Activated T-helper 2 cell treated with anti-CD3 and anti-CD28 coated beads, Interferon-gamma antibody, Interleukin-2, Interleukin-4, amounts not matched to agents 10 μg/mL and 5 μg/mL and 100 μg/mL, durations not matched to agents 14 hours and 24 hours and 36 hours (primary cell): ENCODE results near the gene MARCHF10. TPM values are rescaled to one million over a fixed set of nuclear protein-coding genes. Genes with fewer than 3 reads are reported as not detected.

Source experiments
- DNase-seq: peaks from one replicate; pipeline ENCODE4 v3.0.0; 2021; ENCODE audit warnings: low spot score
- H3K27ac Mint-ChIP-seq: one replicate; pipeline ENCODE4 v1.8.0; 2021; ENCODE audit warnings: mixed read lengths
- H3K27me3 Mint-ChIP-seq: one replicate; pipeline ENCODE4 v1.8.0; 2021; ENCODE audit warnings: low read depth, mixed read lengths
- H3K36me3 Mint-ChIP-seq: one replicate; pipeline ENCODE4 v1.8.0; 2021; ENCODE audit warnings: low read depth, mixed read lengths
- H3K4me1 Mint-ChIP-seq: one replicate; pipeline ENCODE4 v1.8.0; 2021; ENCODE audit warnings: low read depth, mixed read lengths
- H3K4me3 Mint-ChIP-seq: one replicate; pipeline ENCODE4 v1.8.0; 2021; ENCODE audit warnings: low read depth, mild to moderate bottlenecking, moderate library complexity, mixed read lengths
- H3K9me3 Mint-ChIP-seq: one replicate; pipeline ENCODE4 v1.8.0; 2021; ENCODE audit warnings: mixed read lengths
- intact Hi-C: fragments of 100-400 bp; cut with micrococcal nuclease; formaldehyde crosslinking; loops from one replicate; pipeline ENCODE4 v1.15.1; 2023
- total RNA-seq: library from RNA; stranded (reverse); gene quantifications from 2 replicates; pipeline ENCODE4 v1.2.3, GENCODE V29; 2022

The MARCHF10 gene
- total RNA-seq, 1 donor from 2014 or later: not detected

DNA sequence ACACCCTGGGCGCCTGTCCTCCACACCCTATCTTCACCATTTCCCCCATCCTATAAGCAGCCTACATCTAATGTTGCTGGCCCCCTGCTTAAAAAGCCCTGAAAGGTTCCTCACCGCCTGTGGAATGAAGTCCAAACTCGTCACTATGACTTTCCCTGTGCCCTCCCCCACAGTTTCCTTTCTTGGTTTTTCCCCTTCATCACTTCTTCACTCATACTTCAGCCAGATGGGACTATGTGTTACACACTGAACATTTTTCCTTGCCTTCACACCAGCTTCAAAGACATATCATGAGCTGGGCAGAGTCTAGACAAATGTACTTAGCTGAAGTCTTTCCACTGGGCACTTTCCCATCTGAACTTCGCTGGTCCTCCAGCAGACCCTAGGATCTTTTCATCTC lies 1.5 kb upstream of the MARCHF10 start:
- Mint-ChIP-seq H3K4me1 (no peaks in the 10 kb centered on the region), H3K27me3 (peaks cover 33% of the 10 kb centered on the region), H3K27ac (no peak overlapping the region), H3K4me3 (no peak overlapping the region), H3K9me3 (peaks cover 6% of the 10 kb centered on the region), H3K36me3 (no peaks in the 10 kb centered on the region)
- no peak for DNase-seq
- intact Hi-C loops: no loop called here

DNA sequence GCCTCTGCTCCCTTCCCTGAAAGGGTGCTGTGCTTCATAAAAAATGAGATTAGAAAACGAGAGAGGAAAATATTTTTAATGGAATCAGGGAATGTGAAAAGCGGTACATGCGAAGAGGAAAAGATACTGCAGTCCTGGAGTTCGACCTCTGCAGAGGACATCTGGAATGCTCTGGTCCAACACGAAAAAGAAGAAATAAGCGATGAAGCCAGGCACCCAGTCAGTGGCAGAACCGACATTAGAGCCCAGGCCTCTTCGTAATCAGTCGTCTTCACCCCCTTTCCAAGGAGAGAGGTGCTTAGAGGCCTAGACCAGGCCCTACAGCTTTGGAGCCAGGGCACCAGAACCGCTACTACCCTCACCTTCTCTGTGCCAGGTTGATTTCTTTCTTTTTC lies 459 bp upstream of the MARCHF10 start:
- peaks cover 39% of the 10 kb centered on the region for H3K27me3 Mint-ChIP-seq
- H3K9me3 Mint-ChIP-seq: peaks cover under 1% of the 10 kb centered on the region
- no peaks in the 10 kb centered on the region for H3K4me1 Mint-ChIP-seq
- H3K36me3 Mint-ChIP-seq: no peaks in the 10 kb centered on the region
- intact Hi-C loops: no loop called here
- H3K4me3 Mint-ChIP-seq: no peak overlapping the region
- no peak overlapping the region for H3K27ac Mint-ChIP-seq
- DNase-seq: no peak

DNA sequence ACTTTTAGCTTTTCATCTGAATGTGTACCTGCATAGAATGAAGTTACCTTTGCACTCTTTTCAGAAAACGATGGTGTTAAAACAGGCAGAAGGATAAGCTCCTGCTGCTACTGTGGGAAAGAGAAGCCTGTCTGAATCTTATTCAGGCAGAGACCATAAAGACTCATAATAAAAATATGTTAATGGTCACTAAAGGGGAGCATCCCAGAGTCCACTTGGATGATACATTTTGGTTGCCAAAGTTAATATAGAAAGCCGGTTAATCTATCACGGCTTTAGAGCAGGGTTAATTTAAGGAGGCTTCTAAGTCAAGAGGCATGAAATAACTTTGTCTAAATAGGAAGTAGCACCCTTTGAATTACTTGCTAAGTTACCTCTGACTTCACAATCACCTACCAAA lies 2.9 kb downstream of the MARCHF10 start:
- Mint-ChIP-seq H3K27me3 (peaks cover 33% of the 10 kb centered on the region), H3K9me3 (no peaks in the 10 kb centered on the region)
- intact Hi-C loops: no loop called here

GRCh38 chr17:62804822-62805221 lies 3.3 kb downstream of the MARCHF10 start:
- Mint-ChIP-seq H3K4me1 (no peaks in the 10 kb centered on the region), H3K36me3 (no peaks in the 10 kb centered on the region), H3K9me3 (no peaks in the 10 kb centered on the region), H3K27me3 (peaks cover 33% of the 10 kb centered on the region), H3K27ac (no peak overlapping the region), H3K4me3 (no peak overlapping the region)
- DNase-seq: no peak
- intact Hi-C loops: no loop called here

More for the DNA sequence above, 2.9 kb downstream of the MARCHF10 start:
- H3K27ac Mint-ChIP-seq: no peak overlapping the region
- H3K4me1 Mint-ChIP-seq: no peaks in the 10 kb centered on the region
- H3K4me3 Mint-ChIP-seq: no peak overlapping the region
- no peak for DNase-seq
- H3K36me3 Mint-ChIP-seq: no peaks in the 10 kb centered on the region

- H3K27me3 Mint-ChIP-seq: peaks cover 26% of the 10 kb centered on the region
- H3K4me3 Mint-ChIP-seq: no peak overlapping the region
- H3K4me1 Mint-ChIP-seq: no peaks in the 10 kb centered on the region
- no peaks in the 10 kb centered on the region for H3K9me3 Mint-ChIP-seq
- H3K27ac Mint-ChIP-seq: no peak overlapping the region
- intact Hi-C loops: no loop called here
- H3K36me3 Mint-ChIP-seq: no peaks in the 10 kb centered on the region
- DNase-seq: no peak
Observed at GRCh38 chr17:62804025-62804424, 4.1 kb downstream of the MARCHF10 start.

GRCh38 chr17:62802561-62803205 lies 5.4 kb downstream of the MARCHF10 start:
- H3K4me1 Mint-ChIP-seq: no peaks in the 10 kb centered on the region
- H3K27me3 Mint-ChIP-seq: peaks cover 20% of the 10 kb centered on the region
- intact Hi-C loops: no loop called here
- H3K27ac Mint-ChIP-seq: no peak overlapping the region
- no peak for DNase-seq
- H3K4me3 Mint-ChIP-seq: no peak overlapping the region
- no peaks in the 10 kb centered on the region for H3K9me3 Mint-ChIP-seq
- H3K36me3 Mint-ChIP-seq: no peaks in the 10 kb centered on the region

GRCh38 chr17:62801553-62802114 lies 6.5 kb downstream of the MARCHF10 start:
- Mint-ChIP-seq H3K9me3 (no peaks in the 10 kb centered on the region), H3K27me3 (peaks cover 13% of the 10 kb centered on the region), H3K4me1 (no peaks in the 10 kb centered on the region), H3K27ac (no peak overlapping the region), H3K36me3 (no peaks in the 10 kb centered on the region), H3K4me3 (no peak overlapping the region)
- intact Hi-C loops: no loop called here
- no peak for DNase-seq

- no peaks in the 10 kb centered on the region for H3K4me1 Mint-ChIP-seq
- peaks cover 8% of the 10 kb centered on the region for H3K27me3 Mint-ChIP-seq
- intact Hi-C loops: no loop called here
- H3K27ac Mint-ChIP-seq: no peak overlapping the region
- no peak for DNase-seq
- H3K4me3 Mint-ChIP-seq: no peak overlapping the region
- no peaks in the 10 kb centered on the region for H3K9me3 Mint-ChIP-seq
- H3K36me3 Mint-ChIP-seq: no peaks in the 10 kb centered on the region
Observed at GRCh38 chr17:62800585-62800984, 7.5 kb downstream of the MARCHF10 start.

DNA sequence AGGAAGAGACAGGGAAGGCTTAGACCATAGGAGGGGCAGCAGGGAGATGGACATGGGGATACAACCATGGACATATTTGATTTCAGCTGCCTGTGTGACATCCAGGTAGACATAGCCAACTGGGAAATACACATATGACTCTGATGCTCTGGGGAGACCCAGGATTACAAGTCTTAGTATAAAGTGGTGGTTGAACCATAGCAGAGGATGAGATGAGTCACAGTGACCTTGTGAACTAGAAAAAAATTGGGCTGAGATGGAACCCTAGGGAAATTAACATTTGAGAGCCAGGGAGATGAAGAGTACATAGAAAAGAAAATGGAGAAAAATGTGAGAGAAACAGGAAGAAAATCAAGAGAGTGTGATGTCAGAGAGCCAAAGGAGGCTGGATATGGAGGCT lies 10.2 kb downstream of the MARCHF10 start:
- Mint-ChIP-seq H3K27ac (no peak overlapping the region), H3K27me3 (peaks cover 10% of the 10 kb centered on the region), H3K4me3 (no peak overlapping the region), H3K9me3 (peaks cover 11% of the 10 kb centered on the region), H3K4me1 (peaks cover 6% of the 10 kb centered on the region), H3K36me3 (no peaks in the 10 kb centered on the region)
- DNase-seq: no peak
- intact Hi-C loops: no loop called here

DNA sequence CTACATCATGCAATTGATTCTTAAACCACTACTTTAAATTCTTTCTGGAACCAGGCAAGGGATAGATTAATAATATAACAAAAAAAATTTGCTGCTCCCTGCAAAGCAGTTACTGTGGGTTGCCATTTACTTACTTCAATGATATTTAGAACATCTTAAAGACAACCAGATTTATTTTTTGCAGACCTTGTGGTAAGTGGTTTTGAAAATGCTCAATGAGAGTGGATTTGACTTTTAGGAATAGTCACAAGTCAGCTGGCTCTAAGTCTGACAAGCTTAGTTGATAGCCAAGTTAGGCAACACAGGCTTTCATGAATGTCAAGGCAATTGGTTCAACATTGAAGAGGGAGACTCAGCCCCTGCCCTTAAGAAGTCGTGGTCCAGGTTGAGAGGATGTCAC lies 11.8 kb downstream of the MARCHF10 start:
- Mint-ChIP-seq H3K36me3 (no peaks in the 10 kb centered on the region), H3K4me1 (peaks cover 6% of the 10 kb centered on the region), H3K27me3 (peaks cover 10% of the 10 kb centered on the region), H3K4me3 (no peak overlapping the region), H3K9me3 (peaks cover 11% of the 10 kb centered on the region), H3K27ac (no peak overlapping the region)
- DNase-seq: no peak
- intact Hi-C loops: no loop called here

DNA sequence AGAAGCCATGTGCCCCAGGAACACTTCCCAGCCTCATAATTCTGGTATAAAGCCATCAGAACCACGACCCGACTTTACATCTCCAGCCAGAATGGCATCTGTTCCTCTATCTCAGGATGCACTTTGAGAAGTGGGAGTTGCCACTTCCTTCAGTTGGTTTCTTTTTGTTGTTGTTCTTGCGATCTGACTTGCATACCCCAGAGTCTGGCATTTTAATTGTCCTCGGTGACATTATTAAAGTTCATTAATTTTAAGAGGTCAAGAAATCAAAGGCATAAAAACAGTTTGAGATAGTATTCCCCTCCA lies 13.5 kb downstream of the MARCHF10 start:
- peaks cover 13% of the 10 kb centered on the region for H3K27me3 Mint-ChIP-seq
- peaks cover 11% of the 10 kb centered on the region for H3K9me3 Mint-ChIP-seq
- H3K27ac Mint-ChIP-seq: no peak overlapping the region
- peaks cover 6% of the 10 kb centered on the region for H3K4me1 Mint-ChIP-seq
- no peaks in the 10 kb centered on the region for H3K36me3 Mint-ChIP-seq
- intact Hi-C loops: no loop called here
- DNase-seq: no peak
- no peak overlapping the region for H3K4me3 Mint-ChIP-seq

DNA sequence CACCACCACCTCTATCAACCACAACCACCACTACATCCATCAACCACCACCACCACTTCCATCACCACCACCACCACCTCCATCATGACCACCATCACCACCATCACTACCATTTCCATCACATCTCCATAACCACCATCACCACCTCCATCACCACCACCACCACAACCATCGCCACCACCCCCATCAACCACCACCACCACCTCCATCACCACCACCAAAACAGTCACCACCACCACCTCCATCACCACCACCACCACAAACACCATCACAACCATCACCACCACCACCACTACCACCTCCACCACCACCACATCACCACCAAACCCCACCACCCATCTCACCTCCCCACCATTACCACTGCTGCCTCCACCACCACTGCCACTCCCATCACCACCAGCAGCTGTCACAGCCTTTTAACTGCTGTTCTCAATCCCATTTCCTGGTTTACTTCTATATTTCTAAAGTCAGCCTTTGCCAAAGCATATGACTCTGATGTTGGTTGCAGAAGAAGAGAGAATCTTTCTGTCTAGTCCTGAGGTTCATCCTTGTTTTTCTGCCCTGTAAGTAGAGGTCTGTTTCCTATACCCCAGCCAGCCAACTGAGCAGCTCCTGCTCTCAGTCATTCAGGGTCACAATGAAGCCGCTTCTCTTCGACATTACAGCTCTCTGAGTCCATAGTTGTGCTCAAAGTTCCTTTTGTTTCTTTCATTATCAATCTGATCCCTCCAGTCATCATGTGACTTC lies 14.0 kb downstream of the MARCHF10 start:
- H3K4me3 Mint-ChIP-seq: no peak overlapping the region
- H3K9me3 Mint-ChIP-seq: peaks cover 11% of the 10 kb centered on the region
- no peak for DNase-seq
- no peaks in the 10 kb centered on the region for H3K36me3 Mint-ChIP-seq
- peaks cover 6% of the 10 kb centered on the region for H3K4me1 Mint-ChIP-seq
- H3K27me3 Mint-ChIP-seq: peaks cover 14% of the 10 kb centered on the region
- intact Hi-C loops: no loop called here
- H3K27ac Mint-ChIP-seq: no peak overlapping the region

- H3K4me1 Mint-ChIP-seq: peaks cover 6% of the 10 kb centered on the region
- no peaks in the 10 kb centered on the region for H3K36me3 Mint-ChIP-seq
- H3K27me3 Mint-ChIP-seq: peaks cover 15% of the 10 kb centered on the region
- no peak overlapping the region for H3K27ac Mint-ChIP-seq
- no peak for DNase-seq
- intact Hi-C loops: no loop called here
- peaks cover 11% of the 10 kb centered on the region for H3K9me3 Mint-ChIP-seq
- H3K4me3 Mint-ChIP-seq: no peak overlapping the region
Observed at GRCh38 chr17:62792447-62792800, 15.7 kb downstream of the MARCHF10 start.
